ENCODE measurements around the gene PTGES3. TPM values are rescaled to one million over a fixed set of nuclear protein-coding genes. Genes with fewer than 3 reads are reported as not detected.
A peak's percentile ranks its signal among the peaks of the same experiment; 100 is the strongest.

Gene PTGES3
- total and polyA plus RNA-seq, 9 donors = 109 to 328 (median 215) TPM

DNA sequence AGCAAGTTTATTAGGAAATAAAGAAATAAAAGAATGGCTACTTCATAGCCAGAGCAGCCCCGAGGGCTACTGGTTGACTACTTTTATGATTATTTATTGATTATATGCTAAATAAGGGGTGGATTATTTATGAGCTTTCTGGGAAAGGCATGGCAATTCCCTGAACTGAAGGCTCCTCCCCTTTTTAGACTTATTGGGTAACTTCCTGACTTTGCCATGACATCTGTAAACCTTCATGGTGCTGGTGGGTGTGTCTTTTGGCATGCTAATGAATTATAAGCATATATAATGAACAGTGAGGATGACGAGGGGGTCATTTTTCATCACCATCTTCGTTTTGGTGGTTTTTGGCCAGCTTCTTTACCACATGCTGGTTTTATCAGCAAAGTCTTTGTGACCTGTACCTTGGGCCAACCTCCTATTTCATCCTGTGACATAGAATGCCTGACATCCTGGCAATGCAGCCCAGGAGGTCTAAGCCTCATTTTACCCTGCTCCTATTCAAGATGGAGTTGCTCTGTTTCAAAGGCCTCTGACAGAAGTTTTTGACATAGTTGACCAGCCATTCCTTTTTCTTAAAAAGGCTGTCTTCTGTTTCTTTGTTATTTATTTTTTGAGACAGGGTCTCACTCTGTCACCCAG, 11.1 kb upstream of the PTGES3 start:
- no peaks in the 10 kb centered on the region for H3K9me3 ChIP-seq
- intact Hi-C loops (cut with DNase I) = no loop called here

DNA sequence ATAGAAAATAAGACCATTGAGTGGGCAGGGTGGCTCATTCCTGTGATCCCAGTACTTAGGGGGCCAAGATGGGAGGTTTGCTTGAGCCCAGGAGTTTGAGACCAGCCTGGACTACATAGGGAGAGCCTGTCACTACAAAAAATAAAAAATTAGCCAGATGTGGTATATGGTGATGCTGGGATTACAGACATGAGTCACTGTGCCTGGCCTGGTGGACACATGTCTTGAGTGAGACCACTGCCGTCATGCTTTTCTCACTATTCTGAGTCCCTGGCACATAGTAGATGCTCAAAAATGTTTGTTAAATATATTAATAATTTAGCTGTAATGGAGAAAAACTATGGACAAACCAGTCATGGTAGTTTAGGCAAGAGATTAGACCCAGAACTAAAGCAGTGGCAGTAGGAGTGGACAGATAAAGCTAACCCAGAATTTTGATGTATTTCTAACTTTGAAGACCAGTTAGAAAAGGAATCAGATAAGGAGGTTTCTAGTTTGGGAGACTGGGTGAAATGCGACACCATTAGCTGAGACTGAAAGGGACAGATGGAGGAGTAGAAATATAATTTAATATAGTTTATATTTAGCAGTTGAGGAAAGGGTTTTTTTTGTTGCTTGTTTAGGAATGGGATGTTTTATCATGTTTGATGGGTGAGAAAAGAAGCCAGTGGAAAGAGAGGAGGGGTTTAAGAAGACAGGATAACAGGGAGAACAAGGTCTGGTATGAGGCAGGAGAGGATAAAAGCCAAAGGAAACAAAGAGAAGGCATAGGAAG, 7.4 kb upstream of the PTGES3 start:
- Histone ChIP-seq H3K27ac (no peak overlapping the region), H3K9me3 (no peaks in the 10 kb centered on the region), H3K27me3 (no peaks in the 10 kb centered on the region), H3K36me3 (no peaks in the 10 kb centered on the region), H3K4me1 (ENCODE audit: insufficient read depth) (no peaks in the 10 kb centered on the region), H3K4me3 (no peak overlapping the region)
- TF ChIP-seq POLR2A (IDR thresholded peaks at IDR 0.05) = no peak
- TF ChIP-seq, protein P1, sequence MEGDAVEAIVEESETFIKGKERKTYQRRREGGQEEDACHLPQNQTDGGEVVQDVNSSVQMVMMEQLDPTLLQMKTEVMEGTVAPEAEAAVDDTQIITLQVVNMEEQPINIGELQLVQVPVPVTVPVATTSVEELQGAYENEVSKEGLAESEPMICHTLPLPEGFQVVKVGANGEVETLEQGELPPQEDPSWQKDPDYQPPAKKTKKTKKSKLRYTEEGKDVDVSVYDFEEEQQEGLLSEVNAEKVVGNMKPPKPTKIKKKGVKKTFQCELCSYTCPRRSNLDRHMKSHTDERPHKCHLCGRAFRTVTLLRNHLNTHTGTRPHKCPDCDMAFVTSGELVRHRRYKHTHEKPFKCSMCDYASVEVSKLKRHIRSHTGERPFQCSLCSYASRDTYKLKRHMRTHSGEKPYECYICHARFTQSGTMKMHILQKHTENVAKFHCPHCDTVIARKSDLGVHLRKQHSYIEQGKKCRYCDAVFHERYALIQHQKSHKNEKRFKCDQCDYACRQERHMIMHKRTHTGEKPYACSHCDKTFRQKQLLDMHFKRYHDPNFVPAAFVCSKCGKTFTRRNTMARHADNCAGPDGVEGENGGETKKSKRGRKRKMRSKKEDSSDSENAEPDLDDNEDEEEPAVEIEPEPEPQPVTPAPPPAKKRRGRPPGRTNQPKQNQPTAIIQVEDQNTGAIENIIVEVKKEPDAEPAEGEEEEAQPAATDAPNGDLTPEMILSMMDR (IDR thresholded peaks at IDR 0.05) = no peak
- TF ChIP-seq EP300 (IDR thresholded peaks at IDR 0.05) = no peak
- WGBS, 3 donors = 42 to 54% (median 51%) methylated on average over 2 of the region's 2 CpGs
- intact Hi-C loops (cut with DNase I) = loop anchor here in 1 of 4 donors (2.0 kb wide), 1 partner anchor 23 kb away; no protein-coding TSS in a partner anchor
- peak in 1 of 5 donors; percentile 1 for DNase-seq

More for the DNA sequence above, 11.1 kb upstream of the PTGES3 start:
- DNase-seq = no peak
- 42 to 62% (median 60%) methylated on average over 3 of the region's 3 CpGs for whole genome bisulfite sequencing, 3 donors
- Histone ChIP-seq H3K4me3 (no peak overlapping the region), H3K4me1 (ENCODE audit: insufficient read depth) (no peaks in the 10 kb centered on the region), H3K27me3 (no peaks in the 10 kb centered on the region), H3K36me3 (no peaks in the 10 kb centered on the region), H3K27ac (no peak overlapping the region)
- TF ChIP-seq EP300 (IDR thresholded peaks at IDR 0.05) = no peak
- TF ChIP-seq, protein P1 (IDR thresholded peaks at IDR 0.05) = no peak
- no peak for TF ChIP-seq POLR2A (IDR thresholded peaks at IDR 0.05)

- intact Hi-C loops (cut with DNase I) = no loop called here
- DNase-seq = peak in 1 of 5 donors; percentile 3
Observed at GRCh38 chr12:56694161-56694560, 6.1 kb upstream of the PTGES3 start.

GRCh38 chr12:56688846-56689109, 694 bp upstream of the PTGES3 start:
- no peak for DNase-seq
- TF ChIP-seq EP300 (IDR thresholded peaks at IDR 0.05) (no peak), POLR2A (IDR thresholded peaks at IDR 0.05) (no peak)
- TF ChIP-seq, protein P1 (IDR thresholded peaks at IDR 0.05) = no peak
- H3K4me1 ChIP-seq (ENCODE audit: insufficient read depth) = peaks cover 5% of the 10 kb centered on the region
- peak overlapping the region; percentile 50 for H3K4me3 ChIP-seq
- H3K27ac ChIP-seq = peak overlapping the region; percentile 99 to 100
- no peaks in the 10 kb centered on the region for H3K27me3 ChIP-seq
- intact Hi-C loops (cut with DNase I) = loop anchor here in 3 of 4 donors (2.0 to 5.0 kb wide), 3 partner anchors 34 to 51 kb away; partner anchors contain the start of gene NACA (in 1 of the 3)
- no peaks in the 10 kb centered on the region for H3K9me3 ChIP-seq
- no peaks in the 10 kb centered on the region for H3K36me3 ChIP-seq
- 0 to 2% (median 1%) methylated on average over 7 of the region's 7 CpGs for WGBS, 3 donors

More at GRCh38 chr12:56694161-56694560, 6.1 kb upstream of the PTGES3 start:
- Histone ChIP-seq H3K27ac (no peak overlapping the region), H3K27me3 (no peaks in the 10 kb centered on the region), H3K9me3 (no peaks in the 10 kb centered on the region), H3K4me1 (ENCODE audit: insufficient read depth) (peaks cover under 1% of the 10 kb centered on the region), H3K4me3 (no peak overlapping the region), H3K36me3 (no peaks in the 10 kb centered on the region)
- TF ChIP-seq, protein P1 (IDR thresholded peaks at IDR 0.05) = no peak
- TF ChIP-seq POLR2A (IDR thresholded peaks at IDR 0.05) = no peak
- WGBS, 3 donors = 75 to 79% (median 75%) methylated on average over 5 of the region's 5 CpGs
